Activated T-cell treated with anti-CD3 and anti-CD28 coated beads for 24 hours (primary cell): Measurements from ENCODE around the gene STX1B.
"Not testable (repeated sequence)": the region's sequence is repeated elsewhere in the genome, so short reads cannot be mapped to it uniquely, and the experiment has no call there.

Experiments used
- DNase-seq: peaks from one replicate; pipeline ENCODE4 v3.0.0-alpha.2; 2020; ENCODE audit warnings: low read depth

STX1B gene

GRCh38 chr16:30951750-30952149 is 58.7 kb downstream of the STX1B start:
- no peak for DNase-seq

- no peak for DNase-seq
These were observed 59.2 kb downstream of the STX1B start for GRCh38 chr16:30951193-30951592.

DNA sequence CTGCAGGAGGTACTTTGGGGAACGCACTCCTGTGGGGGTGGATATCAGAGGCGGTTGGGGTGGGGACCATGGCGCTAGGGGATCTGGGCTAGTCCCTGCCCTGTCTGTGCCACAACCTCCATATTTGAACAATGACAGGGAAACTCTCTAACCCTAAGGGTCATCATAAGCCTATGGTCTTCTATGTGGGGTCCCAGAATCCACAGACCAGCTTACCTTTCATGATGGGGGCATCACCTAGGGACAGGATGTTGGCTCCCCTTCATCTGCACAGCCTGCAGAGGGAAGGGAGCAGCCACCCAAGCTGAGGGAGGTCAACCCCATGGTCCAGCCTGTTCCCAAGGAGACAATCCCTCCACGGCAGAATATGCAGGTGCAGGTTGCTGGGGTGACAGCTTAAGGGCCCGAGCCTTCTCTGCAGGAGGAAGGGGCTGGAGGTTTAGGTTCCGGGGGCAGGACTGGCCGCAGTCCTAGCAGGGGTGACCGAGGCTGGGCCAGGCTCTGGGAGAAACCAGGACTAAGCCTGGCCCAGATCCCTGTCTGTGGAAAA is 59.8 kb downstream of the STX1B start:
- DNase-seq: no peak

DNA sequence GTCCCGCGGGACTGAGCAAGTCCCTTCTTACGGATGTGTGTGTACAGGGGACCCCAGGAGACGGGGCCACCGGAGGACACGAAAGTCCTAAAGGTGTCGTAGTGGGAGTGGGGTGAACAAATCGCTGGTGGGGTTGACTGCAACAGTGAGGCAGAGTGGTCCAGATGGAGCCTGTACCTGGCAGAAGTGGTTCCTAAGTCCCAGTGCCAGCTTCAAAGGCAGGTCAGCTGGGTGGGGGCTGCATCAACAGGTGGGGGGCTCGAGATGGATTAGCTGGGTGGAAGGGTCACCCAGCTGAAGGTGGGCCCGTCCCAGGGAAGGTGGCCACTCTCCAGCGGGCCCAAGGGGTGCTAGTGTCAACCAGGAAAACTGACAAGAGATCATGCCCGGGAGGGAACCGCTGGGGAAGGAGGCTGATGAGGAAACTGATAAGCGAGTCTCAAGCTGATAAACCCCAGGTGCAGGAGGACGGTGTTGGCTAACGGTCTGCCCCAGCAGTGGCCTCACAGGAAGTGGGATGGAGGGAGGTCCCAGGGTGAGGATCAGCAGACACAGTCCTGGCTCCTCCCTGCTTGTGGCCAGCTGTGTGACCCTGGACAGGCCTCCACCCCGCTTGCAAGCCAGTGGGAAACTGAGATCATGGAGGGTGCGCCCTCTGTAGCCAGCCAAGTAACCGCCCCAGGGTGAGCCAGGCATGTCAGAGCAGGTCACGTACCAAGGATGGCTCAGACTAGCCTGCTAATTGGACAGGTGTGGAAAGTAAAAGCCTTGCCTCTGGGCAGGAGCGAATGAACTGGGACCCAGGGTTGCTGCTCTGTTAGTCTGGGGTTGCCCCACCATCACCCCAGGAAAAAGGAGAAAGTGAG is 60.6 kb downstream of the STX1B start:
- no peak for DNase-seq

- DNase-seq: no peak
These were observed 61.5 kb downstream of the STX1B start, which contains the start of gene ORAI3 for GRCh38 chr16:30948667-30949649. ORAI3 (plus strand) TSS chr16:30949068; CDS start chr16:30949290, 222 bp downstream.

- DNase-seq: no peak
These were observed 62.4 kb downstream of the STX1B start for GRCh38 chr16:30947859-30948666.

GRCh38 chr16:30947541-30947858 is 62.9 kb downstream of the STX1B start:
- DNase-seq: no peak

- DNase-seq: no peak
These were observed 63.5 kb downstream of the STX1B start for GRCh38 chr16:30946671-30947540.

- no peak for DNase-seq
These were observed 66.1 kb downstream of the STX1B start for GRCh38 chr16:30944352-30944751.

- DNase-seq: no peak
These were observed 68.0 kb downstream of the STX1B start for GRCh38 chr16:30942426-30942806.

- DNase-seq: peak; percentile 59
These were observed 68.6 kb downstream of the STX1B start for GRCh38 chr16:30941600-30942425.

- not testable (repeated sequence) for DNase-seq
These were observed 70.9 kb downstream of the STX1B start for GRCh38 chr16:30939571-30939970.
